PC-9 (cell line): Measurements from ENCODE around the gene IQCM. TPM values are rescaled to one million over a fixed set of nuclear protein-coding genes. Genes with fewer than 3 reads are reported as not detected.

ENCODE experiments used
- BruUV-seq: library from RNA; stranded (reverse); fragments of 400-500 nt; replicated peaks from 2 replicates; lab custom pipeline; 2021; lab: Mats Ljungman, UMichigan
- CTCF ChIA-PET: fragments of 300-600 bp; sonication (Branson Sonifier 250); formaldehyde crosslinking; loops from one replicate; lab custom pipeline; 2022; ENCODE audit warnings: antibody characterized with exemption; lab: Charles Lee
- POLR2A ChIA-PET: fragments of 300-600 bp; sonication (Branson Sonifier 250); formaldehyde crosslinking; loops from one replicate; lab custom pipeline; 2022; ENCODE audit warnings: antibody characterized with exemption; ENCODE audit not compliant: unreplicated experiment; lab: Charles Lee
- DNase-seq, 2 experiments: peaks; one replicate each; pipeline versions ENCODE4 v3.0.0 to v3.0.0-alpha.2; 2015 to 2022; ENCODE audit warnings: mixed read lengths in 1 of 2
- H2AFZ ChIP-seq: fragments of 200-600 bp; sonication (generic); 2 replicates; pipeline ENCODE4 v1.8.1; 2017; ENCODE audit warnings: antibody characterized with exemption
- H3F3A ChIP-seq: fragments of 200-600 bp; sonication (generic); 2 replicates; pipeline ENCODE4 v1.8.1; 2017; ENCODE audit warnings: antibody characterized with exemption, mild to moderate bottlenecking, low read depth; ENCODE audit not compliant: insufficient read depth
- H3K27ac ChIP-seq: fragments of 200-600 bp; sonication (generic); 2 replicates; pipeline ENCODE4 v1.6.1; 2016; ENCODE audit warnings: mixed run types
- H3K27me3 ChIP-seq: fragments of 200-600 bp; sonication (generic); 2 replicates; pipeline ENCODE4 v1.6.1; 2016; ENCODE audit warnings: low read depth, mixed run types; ENCODE audit not compliant: insufficient read depth
- H3K36me3 ChIP-seq: fragments of 200-600 bp; sonication (generic); 2 replicates; pipeline ENCODE4 v1.6.1; 2016; ENCODE audit warnings: low read depth, mixed run types
- H3K4me1 ChIP-seq: fragments of 200-600 bp; sonication (generic); replicated peaks from 2 replicates; pipeline ENCODE4 v1.6.1; 2016; ENCODE audit warnings: mixed run types; ENCODE audit not compliant: insufficient read depth
- H3K4me2 ChIP-seq: fragments of 200-600 bp; sonication (generic); 2 replicates; pipeline ENCODE4 v1.6.1; 2017; ENCODE audit warnings: mixed run types
- H3K4me3 ChIP-seq: fragments of 200-600 bp; sonication (generic); 2 replicates; pipeline ENCODE4 v1.6.1; 2016; ENCODE audit warnings: mixed run types
- H3K79me2 ChIP-seq: fragments of 200-600 bp; sonication (generic); 2 replicates; pipeline ENCODE4 v1.6.1; 2017; ENCODE audit warnings: low read depth, mixed run types
- H3K9me2 ChIP-seq: fragments of 200-600 bp; sonication (generic); 2 replicates; pipeline ENCODE4 v1.8.1; 2017; ENCODE audit warnings: mild to moderate bottlenecking; ENCODE audit not compliant: insufficient read depth
- H3K9me3 ChIP-seq: fragments of 200-600 bp; sonication (generic); 2 replicates; pipeline ENCODE4 v1.8.1; 2016; ENCODE audit warnings: low read depth; ENCODE audit not compliant: insufficient read depth
- H4K20me1 ChIP-seq: fragments of 200-600 bp; sonication (generic); 2 replicates; pipeline ENCODE4 v1.8.1; 2017; ENCODE audit not compliant: insufficient read depth
- CTCF ChIP-seq: fragments of 200-600 bp; sonication (generic); conservative IDR thresholded peaks from 2 replicates; pipeline ENCODE4 v1.6.1; 2017; ENCODE audit warnings: mixed run types, antibody characterized with exemption, mild to moderate bottlenecking, moderate library complexity
- EZH2 ChIP-seq: fragments of 200-600 bp; sonication (generic); IDR thresholded peaks from 2 replicates; pipeline ENCODE4 v1.8.0; 2017; ENCODE audit warnings: antibody characterized with exemption, low read depth
- intact Hi-C: fragments of 100-400 bp; cut with micrococcal nuclease; formaldehyde crosslinking; loops from one replicate; pipeline ENCODE4 v1.10.0; 2022; ENCODE audit not compliant: unreplicated experiment
- total RNA-seq: library from RNA; stranded (reverse); gene quantifications from 2 replicates; pipeline ENCODE4 v1.2.3, GENCODE V29; 2021

Gene IQCM
- total RNA-seq, 1 experiment from 2014 or later = not detected

GRCh38 chr4:149835280-149835679 is 19.6 kb upstream of the IQCM start:
- Histone ChIP-seq H3K36me3 (no peaks in the 10 kb centered on the region), H3K4me1 (no peaks in the 10 kb centered on the region), H3K4me3 (no peak overlapping the region), H3K9me3 (no peaks in the 10 kb centered on the region), H3K79me2 (no peaks in the 10 kb centered on the region), H3K4me2 (no peak overlapping the region), H3F3A (no peaks in the 10 kb centered on the region), H3K9me2 (no peaks in the 10 kb centered on the region), H3K27ac (no peak overlapping the region), H2AFZ (no peak overlapping the region), H4K20me1 (no peaks in the 10 kb centered on the region), H3K27me3 (no peaks in the 10 kb centered on the region)
- CTCF ChIA-PET = no interaction called here
- intact Hi-C loops = no loop called here
- DNase-seq = no peak
- POLR2A ChIA-PET = interaction anchor here (0.6 kb wide), 1 partner anchor 44 kb away, joined by 5 read pairs; no protein-coding TSS in a partner anchor
- TF ChIP-seq EZH2 (no peak), CTCF (no peak)
- BruUV-seq = no TSS peak

GRCh38 chr4:149831656-149832208 is 16.1 kb upstream of the IQCM start:
- ChIA-PET CTCF (no interaction called here), POLR2A (no interaction called here)
- intact Hi-C loops = no loop called here
- no peak overlapping the region for H2AFZ ChIP-seq
- TF ChIP-seq EZH2 = no peak
- TF ChIP-seq CTCF = no peak
- H3K4me1 ChIP-seq = no peaks in the 10 kb centered on the region
- no peak for DNase-seq
- H3K79me2 ChIP-seq = no peaks in the 10 kb centered on the region
- no peaks in the 10 kb centered on the region for H3K9me3 ChIP-seq
- no peaks in the 10 kb centered on the region for H3K9me2 ChIP-seq
- no peaks in the 10 kb centered on the region for H3K27me3 ChIP-seq
- H3K27ac ChIP-seq = no peak overlapping the region
- BruUV-seq = no TSS peak
- no peak overlapping the region for H3K4me2 ChIP-seq
- no peak overlapping the region for H3K4me3 ChIP-seq
- H4K20me1 ChIP-seq = no peaks in the 10 kb centered on the region
- H3F3A ChIP-seq = no peaks in the 10 kb centered on the region
- no peaks in the 10 kb centered on the region for H3K36me3 ChIP-seq

GRCh38 chr4:149830823-149831222 is 15.2 kb upstream of the IQCM start:
- no peak for DNase-seq
- no peaks in the 10 kb centered on the region for H3K9me3 ChIP-seq
- no peak for TF ChIP-seq CTCF
- no peak for TF ChIP-seq EZH2
- H3K4me2 ChIP-seq = no peak overlapping the region
- H3K4me3 ChIP-seq = no peak overlapping the region
- no peak overlapping the region for H2AFZ ChIP-seq
- BruUV-seq = no TSS peak
- H3K4me1 ChIP-seq = no peaks in the 10 kb centered on the region
- H3F3A ChIP-seq = no peaks in the 10 kb centered on the region
- POLR2A ChIA-PET = no interaction called here
- CTCF ChIA-PET = no interaction called here
- H4K20me1 ChIP-seq = no peaks in the 10 kb centered on the region
- H3K36me3 ChIP-seq = no peaks in the 10 kb centered on the region
- H3K79me2 ChIP-seq = no peaks in the 10 kb centered on the region
- no peaks in the 10 kb centered on the region for H3K9me2 ChIP-seq
- H3K27ac ChIP-seq = no peak overlapping the region
- no peaks in the 10 kb centered on the region for H3K27me3 ChIP-seq
- intact Hi-C loops = no loop called here
